ENCODE measurements around the gene TWSG1.

Gene TWSG1

DNA sequence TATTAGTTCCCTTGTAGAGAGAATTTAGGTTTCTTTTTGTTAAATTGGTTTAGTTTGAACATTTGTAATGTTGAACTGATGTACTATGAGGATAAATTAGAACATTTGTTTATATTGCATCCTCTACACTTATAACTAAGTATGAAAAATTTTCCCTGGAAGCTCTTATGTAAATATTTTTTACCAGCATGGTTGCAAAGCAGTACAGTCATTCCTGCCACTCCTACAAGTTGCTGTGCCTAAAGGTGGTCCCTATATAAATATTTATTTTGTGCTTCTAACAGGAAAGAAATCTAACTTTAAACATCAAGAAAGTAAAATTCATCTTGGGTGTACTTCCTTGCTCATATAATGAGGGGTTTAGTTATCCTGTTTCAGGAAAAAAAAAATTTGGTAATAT, 14.2 kb downstream of the TWSG1 start:
- H3K36me3 Mint-ChIP-seq (ENCODE audit: low read depth): peaks cover 25% of the 10 kb centered on the region
- no peak overlapping the region for H3K4me3 Mint-ChIP-seq

DNA sequence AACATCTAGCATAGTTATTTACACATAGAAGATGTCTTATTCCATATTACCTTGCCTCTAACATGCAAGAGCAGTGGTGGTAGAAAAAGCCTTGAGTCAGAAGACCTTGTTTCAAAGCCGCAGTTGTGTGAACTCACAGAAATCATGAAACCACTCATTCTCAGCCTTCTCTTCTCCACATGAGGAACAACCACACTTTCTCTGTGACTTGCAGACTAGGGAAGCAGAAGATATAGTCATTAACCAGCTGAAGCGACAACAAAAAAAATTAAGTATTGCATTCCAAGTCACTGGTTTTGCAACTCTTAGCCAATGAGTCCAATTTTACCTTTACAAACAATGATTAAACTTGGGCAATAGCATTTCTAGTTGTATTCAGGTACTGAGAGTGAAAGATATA, 19.0 kb downstream of the TWSG1 start:
- H3K9me3 Mint-ChIP-seq: no peaks in the 10 kb centered on the region
- no peaks in the 10 kb centered on the region for H3K27me3 Mint-ChIP-seq (ENCODE audit: low read depth)
- H3K36me3 Mint-ChIP-seq (ENCODE audit: low read depth): peaks cover 4% of the 10 kb centered on the region
- no peak overlapping the region for H3K27ac Mint-ChIP-seq
- TF ChIP-seq, protein P1, sequence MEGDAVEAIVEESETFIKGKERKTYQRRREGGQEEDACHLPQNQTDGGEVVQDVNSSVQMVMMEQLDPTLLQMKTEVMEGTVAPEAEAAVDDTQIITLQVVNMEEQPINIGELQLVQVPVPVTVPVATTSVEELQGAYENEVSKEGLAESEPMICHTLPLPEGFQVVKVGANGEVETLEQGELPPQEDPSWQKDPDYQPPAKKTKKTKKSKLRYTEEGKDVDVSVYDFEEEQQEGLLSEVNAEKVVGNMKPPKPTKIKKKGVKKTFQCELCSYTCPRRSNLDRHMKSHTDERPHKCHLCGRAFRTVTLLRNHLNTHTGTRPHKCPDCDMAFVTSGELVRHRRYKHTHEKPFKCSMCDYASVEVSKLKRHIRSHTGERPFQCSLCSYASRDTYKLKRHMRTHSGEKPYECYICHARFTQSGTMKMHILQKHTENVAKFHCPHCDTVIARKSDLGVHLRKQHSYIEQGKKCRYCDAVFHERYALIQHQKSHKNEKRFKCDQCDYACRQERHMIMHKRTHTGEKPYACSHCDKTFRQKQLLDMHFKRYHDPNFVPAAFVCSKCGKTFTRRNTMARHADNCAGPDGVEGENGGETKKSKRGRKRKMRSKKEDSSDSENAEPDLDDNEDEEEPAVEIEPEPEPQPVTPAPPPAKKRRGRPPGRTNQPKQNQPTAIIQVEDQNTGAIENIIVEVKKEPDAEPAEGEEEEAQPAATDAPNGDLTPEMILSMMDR (IDR thresholded peaks at IDR 0.05; ENCODE audit: unreplicated experiment in 3 of 3): no peak
- H3K4me1 Mint-ChIP-seq: peaks cover 8% of the 10 kb centered on the region
- no peak overlapping the region for H3K4me3 Mint-ChIP-seq

More for the DNA sequence above, 14.2 kb downstream of the TWSG1 start:
- no peaks in the 10 kb centered on the region for H3K27me3 Mint-ChIP-seq (ENCODE audit: low read depth)
- peaks cover 11% of the 10 kb centered on the region for H3K4me1 Mint-ChIP-seq
- H3K9me3 Mint-ChIP-seq: peaks cover 3% of the 10 kb centered on the region
- peak overlapping the region; percentile 64 to 82 (median 81) for H3K27ac Mint-ChIP-seq
- TF ChIP-seq, protein P1 (IDR thresholded peaks at IDR 0.05; ENCODE audit: unreplicated experiment in 3 of 3): no peak

DNA sequence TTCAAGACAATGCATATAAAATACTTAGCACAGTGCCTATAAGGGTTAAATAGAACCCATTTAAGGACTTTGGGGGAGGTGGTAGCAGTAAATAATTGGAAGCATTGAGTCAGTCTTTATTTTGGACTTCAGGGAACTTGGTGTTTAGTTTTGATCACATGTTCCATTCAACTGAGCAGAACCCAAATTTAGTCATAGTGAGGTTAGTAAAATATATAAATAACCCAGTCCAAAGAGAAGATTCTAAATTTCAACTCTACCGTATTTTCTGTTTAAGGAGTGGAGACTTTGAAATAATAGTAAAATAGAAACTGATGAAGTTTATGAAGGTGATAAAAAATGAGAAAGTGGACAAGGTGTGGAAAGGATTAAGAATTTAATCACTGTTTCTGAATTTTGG, 19.7 kb downstream of the TWSG1 start:
- Mint-ChIP-seq H3K4me1 (peaks cover 10% of the 10 kb centered on the region), H3K4me3 (no peak overlapping the region), H3K9me3 (no peaks in the 10 kb centered on the region), H3K36me3 (ENCODE audit: low read depth) (peaks cover 4% of the 10 kb centered on the region), H3K27me3 (ENCODE audit: low read depth) (no peaks in the 10 kb centered on the region), H3K27ac (no peak overlapping the region)
- TF ChIP-seq, protein P1 (IDR thresholded peaks at IDR 0.05; ENCODE audit: unreplicated experiment in 3 of 3): no peak

DNA sequence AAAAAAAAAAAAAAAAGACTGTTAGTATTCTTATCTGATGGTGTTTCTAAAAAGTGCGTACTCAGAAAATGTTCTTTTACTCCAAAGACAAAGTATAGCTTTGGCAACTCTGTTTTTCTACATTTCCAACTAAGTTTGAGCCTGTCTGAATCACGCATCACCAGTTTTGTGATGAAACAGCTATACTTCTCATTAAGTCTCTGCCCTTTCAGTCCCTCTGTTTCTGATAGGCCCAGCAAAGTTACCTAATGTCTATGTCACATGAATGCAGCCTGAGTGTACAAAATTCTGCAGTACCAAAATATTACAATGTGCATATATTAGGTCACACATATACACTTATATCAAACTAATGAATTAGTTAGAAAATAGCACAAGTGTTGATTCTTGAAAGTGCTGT, 22.4 kb downstream of the TWSG1 start:
- no peak overlapping the region for H3K4me3 Mint-ChIP-seq
- TF ChIP-seq, protein P1 (IDR thresholded peaks at IDR 0.05; ENCODE audit: unreplicated experiment in 3 of 3): no peak
- peaks cover 15% of the 10 kb centered on the region for H3K36me3 Mint-ChIP-seq (ENCODE audit: low read depth)
- no peaks in the 10 kb centered on the region for H3K27me3 Mint-ChIP-seq (ENCODE audit: low read depth)
- peaks cover 30% of the 10 kb centered on the region for H3K4me1 Mint-ChIP-seq
- no peak overlapping the region for H3K27ac Mint-ChIP-seq
- H3K9me3 Mint-ChIP-seq: no peaks in the 10 kb centered on the region

DNA sequence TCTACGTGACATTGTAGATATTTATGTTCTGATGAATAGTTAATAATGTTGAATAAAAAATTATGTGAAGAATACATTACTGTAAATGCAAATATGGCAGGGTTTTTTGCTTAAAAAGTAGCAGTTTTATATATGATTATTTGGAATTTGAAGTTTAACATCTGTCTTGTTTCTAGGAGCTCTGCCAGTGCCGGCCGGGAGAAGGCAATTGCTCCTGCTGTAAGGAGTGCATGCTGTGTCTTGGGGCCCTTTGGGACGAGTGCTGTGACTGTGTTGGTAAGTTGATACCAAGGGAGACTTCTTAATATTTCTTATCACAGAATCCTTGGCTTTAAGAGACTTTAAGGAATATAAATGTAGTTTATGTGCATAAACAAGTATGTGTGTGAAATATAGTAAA, 25.2 kb downstream of the TWSG1 start:
- no peak overlapping the region for H3K4me3 Mint-ChIP-seq
- peaks cover 39% of the 10 kb centered on the region for H3K4me1 Mint-ChIP-seq
- no peaks in the 10 kb centered on the region for H3K27me3 Mint-ChIP-seq (ENCODE audit: low read depth)
- no peaks in the 10 kb centered on the region for H3K9me3 Mint-ChIP-seq
- peaks cover 26% of the 10 kb centered on the region for H3K36me3 Mint-ChIP-seq (ENCODE audit: low read depth)
- TF ChIP-seq, protein P1 (IDR thresholded peaks at IDR 0.05; ENCODE audit: unreplicated experiment in 3 of 3): no peak
- peak overlapping the region in 2 of 3 experiments; percentile 70 to 73 for H3K27ac Mint-ChIP-seq

DNA sequence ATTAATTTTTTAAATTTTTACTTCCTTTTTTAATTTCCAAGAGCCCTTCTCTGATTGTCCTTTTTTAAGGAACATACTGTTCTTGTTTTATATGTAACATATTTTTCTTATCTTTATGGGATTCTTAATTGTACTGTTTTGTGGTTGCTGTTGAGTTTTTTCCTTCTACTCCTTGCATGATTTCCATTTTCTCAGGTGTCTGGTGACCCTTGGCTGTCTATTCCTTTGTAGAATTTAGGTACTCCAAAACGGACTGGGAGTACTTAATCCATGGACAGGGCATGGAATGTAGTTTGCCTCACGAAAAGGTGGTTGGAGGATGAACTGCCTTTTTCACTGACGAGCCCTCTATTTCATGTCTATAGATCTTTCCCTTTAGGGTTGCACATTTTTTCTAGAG, 26.6 kb downstream of the TWSG1 start:
- H3K4me1 Mint-ChIP-seq: peaks cover 39% of the 10 kb centered on the region
- no peaks in the 10 kb centered on the region for H3K27me3 Mint-ChIP-seq (ENCODE audit: low read depth)
- TF ChIP-seq, protein P1 (IDR thresholded peaks at IDR 0.05; ENCODE audit: unreplicated experiment in 3 of 3): no peak
- peaks cover 28% of the 10 kb centered on the region for H3K36me3 Mint-ChIP-seq (ENCODE audit: low read depth)
- H3K4me3 Mint-ChIP-seq: no peak overlapping the region
- H3K27ac Mint-ChIP-seq: no peak overlapping the region
- H3K9me3 Mint-ChIP-seq: no peaks in the 10 kb centered on the region

All from nephron (organoid).